K562 (cell line): ENCODE measurements around the gene TUBGCP6. TPM values are rescaled to one million over a fixed set of nuclear protein-coding genes. Genes with fewer than 3 reads are reported as not detected.

Source experiments
- ATAC-seq: fragments of 200-7000 bp; cut with Tn5 transposase; 3 replicates; pipeline ENCODE4 v1.9.1; 2020; ENCODE audit warnings: moderate library complexity
- BruUV-seq: library from RNA; stranded (reverse); fragments of 400-500 nt; replicated peaks from 2 replicates; lab custom pipeline; 2021; lab: Mats Ljungman, UMichigan
- CTCF ChIA-PET: fragments of 300-600 bp; formaldehyde crosslinking; extraction: SDS; loops from one replicate; lab custom pipeline; 2021; ENCODE audit warnings: low intra/inter-chr PET ratio; lab: Yijun Ruan, JAX
- POLR2A ChIA-PET: fragments of 300-600, 350-650 bp; sonication (Branson Sonifier 250); formaldehyde crosslinking; extraction: SDS; loops from one replicate; lab custom pipeline; 2021; ENCODE audit warnings: antibody characterized with exemption, inconsistent platforms; lab: Yijun Ruan, JAX
- DNase-seq, 4 experiments: peaks; one replicate each; pipeline versions ENCODE4 v3.0.0 to v3.0.0-alpha.2; 2011 to 2018; ENCODE audit warnings: low spot score in 3 of 4, mixed read lengths in 3 of 4; ENCODE audit errors: extremely low read depth in 1 of 4
- FAIRE-seq: peaks from 2 replicates; lab custom pipeline; 2011; peaks lifted over from hg19 to GRCh38; lab: Jason Lieb, UNC
- H2AFZ ChIP-seq: 2 replicates; pipeline ENCODE4 v1.6.0; 2011; ENCODE audit warnings: low read depth, low read length, control low read depth, inconsistent platforms
- H3K27ac ChIP-seq: fragments of 200-600 bp; 3 replicates; pipeline ENCODE4 v1.8.0; 2011; ENCODE audit warnings: low read depth, mild to moderate bottlenecking, control low read depth, inconsistent platforms, low read length, moderate library complexity, mixed read lengths; ENCODE audit errors: extremely low read depth
- H3K27me3 ChIP-seq, 2 experiments: fragments of 300-600 bp in 1 of 2; 2 replicates in 1 of 2; 3 replicates in 1 of 2; pipeline versions ENCODE4 v1.6.0 to v1.8.0; 2011; ENCODE audit warnings: inconsistent platforms in 2 of 2, low read length in 2 of 2, mild to moderate bottlenecking in 1 of 2, mixed read lengths in 1 of 2, moderate library complexity in 1 of 2; ENCODE audit not compliant: control insufficient read depth in 2 of 2, insufficient read depth in 2 of 2
- H3K36me3 ChIP-seq: fragments of 300-600 bp; 3 replicates; pipeline ENCODE4 v1.8.0; 2011; ENCODE audit warnings: mild to moderate bottlenecking, low read length, inconsistent platforms; ENCODE audit not compliant: control insufficient read depth, insufficient read depth
- H3K4me1 ChIP-seq, 2 experiments: fragments of 200-600 bp in 1 of 2; replicated peaks in 1 of 2; 2 replicates in 1 of 2; 3 replicates in 1 of 2; pipeline versions ENCODE4 v1.5.1 to v1.8.0; 2011; ENCODE audit warnings: inconsistent platforms in 2 of 2, low read length in 2 of 2, mild to moderate bottlenecking in 1 of 2, mixed read lengths in 1 of 2, moderate library complexity in 1 of 2; ENCODE audit not compliant: control insufficient read depth in 2 of 2, insufficient read depth in 2 of 2
- H3K4me2 ChIP-seq: 2 replicates; pipeline ENCODE4 v1.6.1; 2011; ENCODE audit warnings: low read length, control low read depth, inconsistent platforms, mixed read lengths; ENCODE audit not compliant: insufficient read depth
- H3K4me3 ChIP-seq: fragments of 200-600 bp; sonication (generic), shearing (Covaris generic); 2 replicates; pipeline ENCODE4 v1.5.1; 2016; ENCODE audit warnings: control low read depth, inconsistent platforms
- H3K79me2 ChIP-seq: fragments of 200-600 bp; 3 replicates; pipeline ENCODE4 v1.8.0; 2011; ENCODE audit warnings: low read length, inconsistent platforms; ENCODE audit not compliant: control insufficient read depth, insufficient read depth
- H3K9ac ChIP-seq, 2 experiments: 2 replicates each; pipeline versions ENCODE4 v1.6.0 to v1.6.1; 2011; ENCODE audit warnings: low read depth in 2 of 2, low read length in 2 of 2, control low read depth in 1 of 2, inconsistent platforms in 1 of 2, mild to moderate bottlenecking in 1 of 2, mixed read lengths in 1 of 2; ENCODE audit not compliant: insufficient read depth in 1 of 2
- H3K9me1 ChIP-seq: one replicate; pipeline ENCODE4 v1.6.0; 2011; ENCODE audit warnings: inconsistent platforms, mild to moderate bottlenecking, low read length, moderate library complexity; ENCODE audit not compliant: control insufficient read depth, insufficient read depth
- H3K9me3 ChIP-seq: replicated peaks from 2 replicates; pipeline ENCODE4 v1.5.1; 2011; ENCODE audit warnings: low read depth, low read length, inconsistent platforms; ENCODE audit not compliant: control insufficient read depth, insufficient read depth
- H4K20me1 ChIP-seq: replicated peaks from 2 replicates; pipeline ENCODE4 v1.6.1; 2011; ENCODE audit warnings: low read length, inconsistent platforms, mixed read lengths; ENCODE audit not compliant: control insufficient read depth, insufficient read depth
- CBX5 ChIP-seq: IDR thresholded peaks from 2 replicates; pipeline ENCODE4 v1.6.1; 2014; ENCODE audit warnings: low read depth, borderline replicate concordance
- CTBP1 ChIP-seq: fragments of 450-650 bp; IDR thresholded peaks from 2 replicates; pipeline ENCODE4 v1.6.1; 2016; ENCODE audit warnings: borderline replicate concordance
- FOXK1 ChIP-seq: sonication (generic); formaldehyde crosslinking; IDR thresholded peaks from 2 replicates; pipeline ENCODE4 v1.8.0; 2022; ENCODE audit warnings: missing genetic modification reagents, mild to moderate bottlenecking, borderline replicate concordance
- GABPA ChIP-seq: fragments of 200-800 bp; sonication (Bioruptor generic); conservative IDR thresholded peaks from 2 replicates; pipeline ENCODE4 v1.6.1; 2016; ENCODE audit warnings: low read depth, missing genetic modification characterization, missing compliant biosample characterization
- L3MBTL2 ChIP-seq: fragments of 450-650 bp; IDR thresholded peaks from 2 replicates; pipeline ENCODE4 v1.6.1; 2016; ENCODE audit warnings: mild to moderate bottlenecking, moderate library complexity
- MTA1 ChIP-seq: fragments of 450-650 bp; IDR thresholded peaks from 2 replicates; pipeline ENCODE4 v1.6.1; 2017; ENCODE audit warnings: borderline replicate concordance
- MYNN ChIP-seq, 2 experiments: sonication (generic); formaldehyde crosslinking in 1 of 2; IDR thresholded peaks; 2 replicates each; pipeline versions ENCODE4 v1.5.0 to v1.6.1; 2016 to 2020; ENCODE audit warnings: antibody characterized with exemption in 1 of 2, missing genetic modification reagents in 1 of 2
- POLR2A ChIP-seq: fragments of 450-650 bp; conservative IDR thresholded peaks from 2 replicates; pipeline ENCODE4 v1.6.1; 2016
- RCOR1 ChIP-seq, 2 experiments: IDR thresholded peaks; 2 replicates each; pipeline ENCODE4 v1.6.1; 2012; ENCODE audit warnings: low read depth in 2 of 2, low read length in 2 of 2, borderline replicate concordance in 1 of 2, improper control_type of control experiment in 1 of 2
- RNF2 ChIP-seq: sonication (generic); IDR thresholded peaks from 2 replicates; pipeline ENCODE4 v1.6.1; 2016
- SETDB1 ChIP-seq: IDR thresholded peaks from one replicate; pipeline ENCODE4 v1.6.1; 2012; ENCODE audit warnings: low read length, control low read depth, inconsistent platforms
- SMAD4 ChIP-seq: fragments of 250-450 bp; sonication (Bioruptor Pico); conservative IDR thresholded peaks from 2 replicates; pipeline ENCODE4 v1.8.0; 2021; ENCODE audit warnings: inconsistent platforms, mild to moderate bottlenecking, moderate library complexity
- ZNF165 ChIP-seq: fragments of 250-450 bp; sonication (Bioruptor Pico); IDR thresholded peaks from 2 replicates; pipeline ENCODE4 v1.4.0; 2020; ENCODE audit warnings: borderline replicate concordance
- ZNF3 ChIP-seq: fragments of 250-450 bp; sonication (Bioruptor Pico); IDR thresholded peaks from 2 replicates; pipeline ENCODE4 v1.5.0; 2021; ENCODE audit warnings: mild to moderate bottlenecking, moderate library complexity
- ZNF41 ChIP-seq: fragments of 250-450 bp; sonication (Bioruptor Pico); conservative IDR thresholded peaks from 2 replicates; pipeline ENCODE4 v1.4.0; 2020; ENCODE audit warnings: mild to moderate bottlenecking
- ZNF586 ChIP-seq: fragments of 450-650 bp; formaldehyde crosslinking; conservative IDR thresholded peaks from 2 replicates; pipeline ENCODE4 v1.4.0; 2020; ENCODE audit warnings: mild to moderate bottlenecking, moderate library complexity
- ZNF766 ChIP-seq: fragments of 200-800 bp; sonication (Bioruptor generic); conservative IDR thresholded peaks from 2 replicates; pipeline ENCODE4 v1.6.1; 2016; ENCODE audit warnings: missing genetic modification characterization, missing compliant biosample characterization
- ZNF77 ChIP-seq: fragments of 250-450 bp; sonication (Bioruptor Pico); IDR thresholded peaks from 2 replicates; pipeline ENCODE4 v1.5.0; 2020
- ZZZ3 ChIP-seq: fragments of 450-650 bp; IDR thresholded peaks from 2 replicates; pipeline ENCODE4 v1.6.1; 2016; ENCODE audit warnings: antibody characterized with exemption, mild to moderate bottlenecking, moderate library complexity
- WGBS: fragments of 100-300 bp; shearing (Covaris generic); methylation state at CpG from one replicate; pipeline ENCODE4 v1.1.6; 2016; ENCODE audit warnings: low coverage, mixed read lengths; ENCODE audit not compliant: insufficient coverage; ENCODE audit errors: missing lambda C conversion rate; 5-methylcytosine and 5-hydroxymethylcytosine counted together
- in situ Hi-C: fragments of 300-500 bp; cut with MboI; formaldehyde crosslinking; loops from 4 replicates; pipeline ENCODE4 v1.15.0; 2018; ENCODE audit warnings: inconsistent platforms, mixed read lengths
- intact Hi-C: fragments of 100-400 bp; cut with micrococcal nuclease; formaldehyde crosslinking; loops from 2 replicates; pipeline ENCODE4 v1.14.2; 2022
- polyA plus RNA-seq, 8 experiments: library from polyadenylated mRNA; depleted of rRNA in 4 of 8; stranded (reverse) in 5 of 8; unstranded in 3 of 8; fragments of >200 nt; fragmentation: Nextera tagmentation in 2 of 8; fragmentation: Illumina TruSeq in 1 of 8; extraction: Ambion mirVana in 2 of 8; extraction: Trizol in 1 of 8; gene quantifications; 2 replicates each; pipeline versions ENCODE4 v1.2.1 to v1.2.3, GENCODE V29; 2011 to 2014; ENCODE audit warnings: inconsistent platforms in 1 of 8, missing spikeins in 1 of 8
- total RNA-seq, 7 experiments: library from RNA; depleted of rRNA in 6 of 7; stranded (reverse); fragments of >200 nt in 6 of 7; fragmentation: Illumina TruSeq in 2 of 7; extraction: Trizol in 2 of 7; gene quantifications; 2 replicates each; pipeline versions ENCODE4 v1.2.1 to v1.2.3, GENCODE V29; 2011 to 2021; ENCODE audit warnings: low replicate concordance in 1 of 7
- TF ChIP-seq, protein P1 (sequence below): conservative IDR thresholded peaks from 2 replicates; pipeline ENCODE4 v1.6.1; 2011; ENCODE audit warnings: low read depth, mild to moderate bottlenecking, low read length; ENCODE audit not compliant: control insufficient read depth
- TF ChIP-seq, protein P2 (sequence below): fragments of 450-650 bp; IDR thresholded peaks from 2 replicates; pipeline ENCODE4 v1.6.1; 2017; ENCODE audit warnings: antibody characterized with exemption

The TUBGCP6 gene
- total and polyA plus RNA-seq, 9 of the 15 experiments (the other 6 are each of a cell fraction or from before 2014, with no cell fraction given) = 0.76 to 33.0 (median 10.1) TPM

DNA sequence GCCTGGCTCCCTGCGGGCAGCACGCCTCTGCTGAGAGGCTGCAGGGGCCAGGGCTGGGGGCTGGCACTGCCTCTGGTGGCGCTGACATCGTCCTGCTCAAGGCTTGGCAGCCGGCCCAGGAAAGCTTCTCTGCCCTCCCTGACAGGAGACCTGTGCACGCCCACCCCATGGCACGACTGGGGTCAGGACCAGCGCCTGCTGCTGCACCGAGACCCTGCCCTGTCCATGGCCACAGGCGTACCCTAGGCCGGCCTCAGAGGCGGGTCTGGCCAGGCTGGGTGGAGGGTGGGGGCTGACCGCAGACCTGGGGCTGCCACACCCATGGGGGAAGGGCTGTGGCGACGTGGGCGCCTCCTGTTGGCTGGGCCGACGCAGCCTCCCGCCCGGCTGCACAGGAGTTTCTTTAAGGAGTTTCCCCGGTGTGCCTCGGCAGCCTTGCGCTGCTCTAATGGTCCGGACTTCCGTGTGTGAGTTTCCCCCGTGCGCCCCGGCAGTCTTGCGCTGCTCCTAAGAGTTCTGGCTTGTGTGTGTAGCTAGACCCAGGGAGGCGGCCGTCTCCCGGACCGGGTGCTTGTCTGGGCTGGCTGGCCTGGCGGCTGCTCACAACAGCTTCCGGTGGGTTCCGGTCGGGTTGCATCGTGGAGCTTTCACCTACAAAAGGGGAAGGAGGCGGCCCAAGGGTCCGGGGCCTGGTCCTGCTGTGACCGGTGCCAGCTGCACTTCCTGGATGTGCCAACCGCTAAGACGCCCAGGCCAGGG lies 54.5 kb downstream of the TUBGCP6 start:
- 6% methylated on average over 24 of the region's 43 CpGs for WGBS
- peak overlapping the region; percentile 79 for H3K27ac ChIP-seq
- H3K4me1 ChIP-seq = peaks cover 20 to 79% of the 10 kb centered on the region in 2 experiments
- peaks cover 65% of the 10 kb centered on the region for H3K79me2 ChIP-seq
- peaks cover 7% of the 10 kb centered on the region for H3K9me1 ChIP-seq
- in situ Hi-C loops = no loop called here
- intact Hi-C loops = no loop called here
- H3K9ac ChIP-seq = peak overlapping the region; percentile 79 to 93
- H3K4me3 ChIP-seq = peak overlapping the region; percentile 47
- H3K9me3 ChIP-seq = no peaks in the 10 kb centered on the region
- ChIA-PET CTCF (interaction anchor here (1.2 kb wide), 1 partner anchor 41 kb away, joined by 3 read pairs; no protein-coding TSS in a partner anchor), POLR2A (interaction anchor here (0.6 to 0.7 kb wide), 7 partner anchors 19 to 416 kb away, joined by 3 to 4 read pairs (median 3); no protein-coding TSS in a partner anchor)
- peak; percentile 85 to 87 (median 86) for DNase-seq
- no peaks in the 10 kb centered on the region for H3K27me3 ChIP-seq
- peak overlapping the region; percentile 76; the same call in 1 of the 2 replicates for H2AFZ ChIP-seq
- no TSS peak for BruUV-seq
- peaks cover 50% of the 10 kb centered on the region; the same call in 2 of the 3 replicates for H3K36me3 ChIP-seq
- peaks cover 8% of the 10 kb centered on the region for H4K20me1 ChIP-seq
- peak overlapping the region; percentile 70 for H3K4me2 ChIP-seq
- FAIRE-seq = no peak
- ATAC-seq = peak; percentile 89
- no peak for TF ChIP-seq ZNF3 (CRISPR knock-in tag)
- TF ChIP-seq SMAD4 (CRISPR knock-in tag) = peak; percentile 80
- TF ChIP-seq CTBP1 = peak; percentile 52; the same call in 1 of the 2 replicates
- TF ChIP-seq FOXK1 = no peak
- TF ChIP-seq RNF2 = 0 out of 2 replicates have a peak, but pooled peaks have one; percentile 33
- no peak for TF ChIP-seq ZNF41 (CRISPR knock-in tag)
- TF ChIP-seq ZZZ3 = no peak
- TF ChIP-seq ZNF77 (CRISPR knock-in tag) = no peak
- no peak for TF ChIP-seq ZNF586 (CRISPR knock-in tag)
- TF ChIP-seq SETDB1 = no peak
- no peak for TF ChIP-seq MTA1
- 0 out of 2 replicates have a peak, but pooled peaks have one; percentile 20 for TF ChIP-seq CBX5
- TF ChIP-seq, protein P1, sequence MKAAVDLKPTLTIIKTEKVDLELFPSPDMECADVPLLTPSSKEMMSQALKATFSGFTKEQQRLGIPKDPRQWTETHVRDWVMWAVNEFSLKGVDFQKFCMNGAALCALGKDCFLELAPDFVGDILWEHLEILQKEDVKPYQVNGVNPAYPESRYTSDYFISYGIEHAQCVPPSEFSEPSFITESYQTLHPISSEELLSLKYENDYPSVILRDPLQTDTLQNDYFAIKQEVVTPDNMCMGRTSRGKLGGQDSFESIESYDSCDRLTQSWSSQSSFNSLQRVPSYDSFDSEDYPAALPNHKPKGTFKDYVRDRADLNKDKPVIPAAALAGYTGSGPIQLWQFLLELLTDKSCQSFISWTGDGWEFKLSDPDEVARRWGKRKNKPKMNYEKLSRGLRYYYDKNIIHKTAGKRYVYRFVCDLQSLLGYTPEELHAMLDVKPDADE = 0 out of 2 replicates have a peak, but pooled peaks have one; percentile 33
- peak; percentile 57 for TF ChIP-seq POLR2A
- TF ChIP-seq, protein P2, sequence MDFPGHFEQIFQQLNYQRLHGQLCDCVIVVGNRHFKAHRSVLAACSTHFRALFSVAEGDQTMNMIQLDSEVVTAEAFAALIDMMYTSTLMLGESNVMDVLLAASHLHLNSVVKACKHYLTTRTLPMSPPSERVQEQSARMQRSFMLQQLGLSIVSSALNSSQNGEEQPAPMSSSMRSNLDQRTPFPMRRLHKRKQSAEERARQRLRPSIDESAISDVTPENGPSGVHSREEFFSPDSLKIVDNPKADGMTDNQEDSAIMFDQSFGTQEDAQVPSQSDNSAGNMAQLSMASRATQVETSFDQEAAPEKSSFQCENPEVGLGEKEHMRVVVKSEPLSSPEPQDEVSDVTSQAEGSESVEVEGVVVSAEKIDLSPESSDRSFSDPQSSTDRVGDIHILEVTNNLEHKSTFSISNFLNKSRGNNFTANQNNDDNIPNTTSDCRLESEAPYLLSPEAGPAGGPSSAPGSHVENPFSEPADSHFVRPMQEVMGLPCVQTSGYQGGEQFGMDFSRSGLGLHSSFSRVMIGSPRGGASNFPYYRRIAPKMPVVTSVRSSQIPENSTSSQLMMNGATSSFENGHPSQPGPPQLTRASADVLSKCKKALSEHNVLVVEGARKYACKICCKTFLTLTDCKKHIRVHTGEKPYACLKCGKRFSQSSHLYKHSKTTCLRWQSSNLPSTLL = no peak
- no peak for TF ChIP-seq ZNF165
- 0 out of 2 replicates have a peak, but pooled peaks have one; percentile 37 for TF ChIP-seq L3MBTL2
- TF ChIP-seq MYNN (IDR thresholded peaks at IDR 0.05) = peak; percentile 71; the same call in 1 of the 2 replicates
- no peak for TF ChIP-seq MYNN (CRISPR knock-in tag; IDR thresholded peaks at IDR 0.05)
- peak; percentile 73 for TF ChIP-seq GABPA (tag)
- TF ChIP-seq RCOR1 (IDR thresholded peaks at IDR 0.05; ENCODE audit: borderline replicate concordance in 1 of 2, low read depth in 2 of 2, low read length in 2 of 2) = 0 out of 4 replicates have a peak, but pooled peaks of 1 of the 2 experiments have one; percentile 14
- peak; percentile 62; the same call in 1 of the 2 replicates for TF ChIP-seq ZNF766 (CRISPR knock-in tag)
